A673 (cell line): ENCODE data around the gene WDR45B. TPM values are rescaled to one million over a fixed set of nuclear protein-coding genes. Genes with fewer than 3 reads are reported as not detected.

Source experiments
- BruUV-seq: library from RNA; stranded (reverse); fragments of 400-500 nt; replicated peaks from 2 replicates; lab custom pipeline; 2021; lab: Mats Ljungman, UMichigan
- CTCF ChIA-PET: fragments of 300-600 bp; sonication (Branson Sonifier 250); formaldehyde crosslinking; loops from one replicate; lab custom pipeline; 2022; ENCODE audit warnings: antibody characterized with exemption; lab: Charles Lee
- POLR2A ChIA-PET: fragments of 300-600 bp; sonication (Branson Sonifier 250); formaldehyde crosslinking; loops from one replicate; lab custom pipeline; 2022; ENCODE audit warnings: antibody characterized with exemption; ENCODE audit not compliant: low non-redundant PET; lab: Charles Lee
- DNase-seq: peaks from one replicate; pipeline ENCODE4 v3.0.0-alpha.2; 2015; ENCODE audit warnings: low spot score
- H3K27ac ChIP-seq: fragments of 200-600 bp; sonication (generic); 2 replicates; pipeline ENCODE4 v1.5.1; 2016; ENCODE audit warnings: mixed run types, low read depth, mild to moderate bottlenecking, mixed read lengths, antibody characterized with exemption, low read length; ENCODE audit not compliant: poor library complexity, severe bottlenecking
- H3K27me3 ChIP-seq: fragments of 200-600 bp; sonication (generic); replicated peaks from 2 replicates; pipeline ENCODE4 v1.6.1; 2017; ENCODE audit warnings: mixed run types, low read depth, mild to moderate bottlenecking, mixed read lengths, antibody characterized with exemption, low read length; ENCODE audit not compliant: insufficient read depth, poor library complexity
- H3K36me3 ChIP-seq: fragments of 200-600 bp; sonication (generic); 2 replicates; pipeline ENCODE4 v1.6.1; 2016; ENCODE audit warnings: mixed run types, mild to moderate bottlenecking, mixed read lengths, antibody characterized with exemption, low read length; ENCODE audit not compliant: insufficient read depth, poor library complexity, severe bottlenecking
- H3K4me1 ChIP-seq: fragments of 200-600 bp; sonication (generic); 2 replicates; pipeline ENCODE4 v1.6.1; 2017; ENCODE audit warnings: mixed run types, mild to moderate bottlenecking, mixed read lengths, antibody characterized with exemption, low read length; ENCODE audit not compliant: insufficient read depth, poor library complexity, severe bottlenecking
- H3K4me3 ChIP-seq: fragments of 200-600 bp; sonication (generic); 2 replicates; pipeline ENCODE4 v1.5.1; 2016; ENCODE audit warnings: low read depth, mixed run types, mild to moderate bottlenecking, mixed read lengths, low read length; ENCODE audit not compliant: poor library complexity, severe bottlenecking
- H3K9me3 ChIP-seq: fragments of 200-600 bp; sonication (generic); 2 replicates; pipeline ENCODE4 v1.6.1; 2016; ENCODE audit warnings: mixed run types, low read depth, mild to moderate bottlenecking, mixed read lengths, antibody characterized with exemption, low read length; ENCODE audit not compliant: poor library complexity, severe bottlenecking
- CTCF ChIP-seq: fragments of 300-800, 200-600 bp; sonication (generic); conservative IDR thresholded peaks from 2 replicates; pipeline ENCODE4 v1.5.1; 2017; ENCODE audit warnings: low read depth, mild to moderate bottlenecking, antibody characterized with exemption, low read length, moderate library complexity, mixed read lengths
- EZH2 ChIP-seq: fragments of 200-600 bp; sonication (generic); IDR thresholded peaks from 2 replicates; pipeline ENCODE4 v1.6.1; 2017; ENCODE audit warnings: borderline replicate concordance, low read depth, mild to moderate bottlenecking, mixed read lengths, antibody characterized with exemption, low read length; ENCODE audit not compliant: poor library complexity, severe bottlenecking
- intact Hi-C: fragments of 100-400 bp; cut with micrococcal nuclease; formaldehyde crosslinking; loops from one replicate; pipeline ENCODE4 v1.10.0; 2022; ENCODE audit not compliant: unreplicated experiment
- total RNA-seq: library from RNA; stranded (reverse); gene quantifications from 2 replicates; pipeline ENCODE4 v1.2.3, GENCODE V29; 2021

Gene WDR45B
- total RNA-seq, 1 experiment from 2014 or later, result 73.0 TPM

GRCh38 chr17:82632451-82632850, 15.8 kb downstream of the WDR45B start:
- no TSS peak for BruUV-seq
- DNase-seq, result no peak
- H3K4me1 ChIP-seq, result no peaks in the 10 kb centered on the region
- no peak overlapping the region for H3K4me3 ChIP-seq
- POLR2A ChIA-PET, result interaction anchor here (0.5 to 0.6 kb wide), 2 partner anchors 16 to 46 kb away, joined by 5 to 9 read pairs; no protein-coding TSS in a partner anchor
- no peaks in the 10 kb centered on the region for H3K9me3 ChIP-seq
- H3K27me3 ChIP-seq, result no peaks in the 10 kb centered on the region
- peaks cover 36% of the 10 kb centered on the region for H3K36me3 ChIP-seq
- CTCF ChIA-PET, result no interaction called here
- no peak overlapping the region for H3K27ac ChIP-seq
- TF ChIP-seq CTCF (no peak), EZH2 (no peak)
- intact Hi-C loops, result no loop called here

- H3K9me3 ChIP-seq, result no peaks in the 10 kb centered on the region
- peaks cover 38% of the 10 kb centered on the region for H3K36me3 ChIP-seq
- H3K27ac ChIP-seq, result no peak overlapping the region
- no peaks in the 10 kb centered on the region for H3K27me3 ChIP-seq
- POLR2A ChIA-PET, result no interaction called here
- H3K4me1 ChIP-seq, result no peaks in the 10 kb centered on the region
- DNase-seq, result no peak
- intact Hi-C loops, result no loop called here
- TF ChIP-seq EZH2 (no peak), CTCF (no peak)
- no peak overlapping the region for H3K4me3 ChIP-seq
- BruUV-seq, result no TSS peak
- CTCF ChIA-PET, result no interaction called here
Measured at GRCh38 chr17:82631544-82631943, 16.7 kb downstream of the WDR45B start.

- no peaks in the 10 kb centered on the region for H3K27me3 ChIP-seq
- intact Hi-C loops, result no loop called here
- no peaks in the 10 kb centered on the region for H3K9me3 ChIP-seq
- H3K27ac ChIP-seq, result no peak overlapping the region
- CTCF ChIA-PET, result no interaction called here
- no TSS peak for BruUV-seq
- H3K4me1 ChIP-seq, result no peaks in the 10 kb centered on the region
- H3K4me3 ChIP-seq, result no peak overlapping the region
- peaks cover 46% of the 10 kb centered on the region for H3K36me3 ChIP-seq
- TF ChIP-seq CTCF (no peak), EZH2 (no peak)
- POLR2A ChIA-PET, result no interaction called here
- no peak for DNase-seq
Measured at GRCh38 chr17:82630212-82630611, 18.0 kb downstream of the WDR45B start.
